H1 (cell line): ENCODE data around the gene NEK2. TPM values are rescaled to one million over a fixed set of nuclear protein-coding genes. Genes with fewer than 3 reads are reported as not detected.

ENCODE experiments used
- CTCF ChIA-PET: fragments of 300-600 bp; sonication (Branson Sonifier 250); formaldehyde crosslinking; loops from one replicate; lab custom pipeline; 2021; ENCODE audit not compliant: partially characterized antibody; lab: Charles Lee
- POLR2A ChIA-PET: fragments of 300-600 bp; sonication (Branson Sonifier 250); formaldehyde crosslinking; loops from one replicate; lab custom pipeline; 2021; ENCODE audit warnings: inconsistent platforms; ENCODE audit not compliant: partially characterized antibody; lab: Charles Lee
- DNase-seq, 2 experiments: peaks; one replicate each; pipeline versions ENCODE4 v3.0.0 to v3.0.0-alpha.2; 2010 to 2022; ENCODE audit warnings: low spot score in 2 of 2, low read depth in 1 of 2, mixed read lengths in 1 of 2
- FAIRE-seq: peaks from 2 replicates; lab custom pipeline; 2011; peaks lifted over from hg19 to GRCh38; lab: Jason Lieb, UNC
- H2AFZ ChIP-seq: 2 replicates; pipeline ENCODE4 v1.8.1; 2012; ENCODE audit warnings: low read length, inconsistent platforms
- H2AK5ac ChIP-seq: 2 replicates; pipeline ENCODE4 v1.6.1; 2013; ENCODE audit warnings: low read depth, low read length
- H2BK120ac ChIP-seq: replicated peaks from 2 replicates; pipeline ENCODE3; 2013; ENCODE audit warnings: low read depth, low read length, inconsistent platforms
- H2BK12ac ChIP-seq: 2 replicates; pipeline ENCODE4 v1.6.1; 2013; ENCODE audit warnings: low read depth, low read length
- H2BK15ac ChIP-seq: 2 replicates; pipeline ENCODE4 v1.6.1; 2013; ENCODE audit warnings: low read length
- H2BK20ac ChIP-seq: 2 replicates; pipeline ENCODE4 v1.6.1; 2013; ENCODE audit warnings: low read length
- H2BK5ac ChIP-seq: 2 replicates; pipeline ENCODE4 v1.6.1; 2013; ENCODE audit warnings: low read depth, low read length
- H3K14ac ChIP-seq: 2 replicates; pipeline ENCODE4 v1.6.1; 2013; ENCODE audit warnings: inconsistent platforms; ENCODE audit not compliant: insufficient read length
- H3K18ac ChIP-seq: 2 replicates; pipeline ENCODE4 v1.6.1; 2013; ENCODE audit warnings: low read length; ENCODE audit errors: extremely low read depth
- H3K23ac ChIP-seq: 2 replicates; pipeline ENCODE4 v1.6.1; 2013; ENCODE audit warnings: inconsistent platforms; ENCODE audit not compliant: insufficient read length
- H3K23me2 ChIP-seq: 2 replicates; pipeline ENCODE4 v1.6.1; 2013; ENCODE audit warnings: low read depth, low read length
- H3K27ac ChIP-seq: 2 replicates; pipeline ENCODE4 v1.6.1; 2011; ENCODE audit warnings: low read depth, low read length, inconsistent platforms
- H3K27me3 ChIP-seq, 4 experiments: replicated peaks in 1 of 4; 1 replicate in 1 of 4; 2 replicates in 3 of 4; pipeline versions ENCODE4 v1.6.1 to v1.8.1; 2011 to 2013; ENCODE audit warnings: low read length in 3 of 4, mild to moderate bottlenecking in 3 of 4, inconsistent platforms in 2 of 4, mixed read lengths in 2 of 4, moderate library complexity in 1 of 4; ENCODE audit not compliant: control insufficient read depth in 3 of 4, insufficient read depth in 3 of 4; ENCODE audit errors: extremely low read depth in 1 of 4
- H3K36me3 ChIP-seq, 4 experiments: 2 replicates each; pipeline versions ENCODE4 v1.6.1 to v1.8.1; 2011 to 2013; ENCODE audit warnings: mild to moderate bottlenecking in 4 of 4, low read length in 3 of 4, moderate library complexity in 2 of 4, control low read depth in 1 of 4, inconsistent platforms in 1 of 4; ENCODE audit not compliant: insufficient read depth in 4 of 4, control insufficient read depth in 2 of 4
- H3K4ac ChIP-seq: replicated peaks from 2 replicates; pipeline ENCODE3; 2013; ENCODE audit warnings: low read length, low read depth, mixed read lengths, inconsistent platforms; ENCODE audit not compliant: insufficient read length
- H3K4me1 ChIP-seq, 4 experiments: replicated peaks in 1 of 4; 1 replicate in 1 of 4; 2 replicates in 3 of 4; pipeline versions ENCODE4 v1.6.1 to v1.8.1; 2011 to 2013; ENCODE audit warnings: low read length in 3 of 4, inconsistent platforms in 2 of 4, mixed read lengths in 1 of 4; ENCODE audit not compliant: insufficient read depth in 4 of 4, control insufficient read depth in 3 of 4
- H3K4me2 ChIP-seq, 2 experiments: 2 replicates each; pipeline versions ENCODE4 v1.6.1 to v1.8.1; 2011 to 2013; ENCODE audit warnings: low read depth in 2 of 2, low read length in 2 of 2, control low read depth in 1 of 2, inconsistent platforms in 1 of 2, mild to moderate bottlenecking in 1 of 2; ENCODE audit not compliant: insufficient read depth in 1 of 2
- H3K4me3 ChIP-seq, 4 experiments: fragments of 200-600, 300-600 bp in 1 of 4; sonication (generic), shearing (Covaris generic), sonication (Bioruptor Twin) in 1 of 4; 2 replicates each; pipeline versions ENCODE4 v1.5.1 to v1.8.1; 2011 to 2016; ENCODE audit warnings: low read length in 4 of 4, low read depth in 3 of 4, control low read depth in 2 of 4, inconsistent platforms in 2 of 4, mild to moderate bottlenecking in 2 of 4, mixed read lengths in 1 of 4, moderate library complexity in 1 of 4; ENCODE audit not compliant: insufficient read depth in 2 of 4; ENCODE audit errors: extremely low read depth in 1 of 4
- H3K56ac ChIP-seq: replicated peaks from 2 replicates; pipeline ENCODE3; 2013; ENCODE audit warnings: low read depth, mild to moderate bottlenecking, mixed read lengths, low read length, inconsistent platforms; ENCODE audit not compliant: insufficient read length
- H3K79me1 ChIP-seq: 2 replicates; pipeline ENCODE4 v1.6.1; 2013; ENCODE audit warnings: low read depth, low read length, control low read depth
- H3K79me2 ChIP-seq, 2 experiments: 2 replicates each; pipeline versions ENCODE4 v1.6.1 to v1.8.1; 2012 to 2013; ENCODE audit warnings: low read length in 2 of 2, mild to moderate bottlenecking in 2 of 2, inconsistent platforms in 1 of 2; ENCODE audit not compliant: insufficient read depth in 2 of 2, control insufficient read depth in 1 of 2
- H3K9ac ChIP-seq, 4 experiments: replicated peaks in 1 of 4; 1 replicate in 1 of 4; 2 replicates in 3 of 4; pipeline versions ENCODE4 v1.6.1 to v1.8.1; 2011 to 2013; ENCODE audit warnings: low read depth in 3 of 4, low read length in 3 of 4, control low read depth in 2 of 4, mild to moderate bottlenecking in 2 of 4, moderate library complexity in 2 of 4, inconsistent platforms in 1 of 4; ENCODE audit errors: extremely low read depth in 1 of 4
- H3K9me3 ChIP-seq, 2 experiments: 2 replicates each; pipeline versions ENCODE4 v1.6.1 to v1.8.1; 2012 to 2013; ENCODE audit warnings: mild to moderate bottlenecking in 2 of 2, moderate library complexity in 2 of 2, control low read depth in 1 of 2, inconsistent platforms in 1 of 2, low read depth in 1 of 2, low read length in 1 of 2, mixed read lengths in 1 of 2; ENCODE audit not compliant: insufficient read depth in 2 of 2
- H4K20me1 ChIP-seq, 2 experiments: replicated peaks in 1 of 2; 2 replicates each; pipeline versions ENCODE3 to v1.8.1; 2011 to 2013; ENCODE audit warnings: inconsistent platforms in 2 of 2, low read length in 2 of 2, mild to moderate bottlenecking in 1 of 2; ENCODE audit not compliant: insufficient read depth in 2 of 2, control insufficient read depth in 1 of 2
- H4K5ac ChIP-seq: 2 replicates; pipeline ENCODE4 v1.6.1; 2013; ENCODE audit warnings: low read length, low read depth, mixed read lengths, inconsistent platforms; ENCODE audit not compliant: insufficient read length
- H4K8ac ChIP-seq: 2 replicates; pipeline ENCODE4 v1.8.0; 2013; ENCODE audit warnings: mild to moderate bottlenecking, moderate library complexity, low read length, inconsistent platforms; ENCODE audit not compliant: insufficient read depth; ENCODE audit errors: extremely low read depth
- H4K91ac ChIP-seq: replicated peaks from 2 replicates; pipeline ENCODE3; 2013; ENCODE audit warnings: low read length, mixed read lengths, inconsistent platforms; ENCODE audit not compliant: insufficient read length
- EZH2 ChIP-seq: fragments of 200-600 bp; sonication (generic); IDR thresholded peaks from 2 replicates; pipeline ENCODE4 v1.7.1; 2012; ENCODE audit warnings: low read depth, mild to moderate bottlenecking, moderate library complexity, low read length, inconsistent platforms; ENCODE audit not compliant: severe bottlenecking
- SIRT6 ChIP-seq: IDR thresholded peaks from one replicate; pipeline ENCODE4 v1.7.1; 2012; ENCODE audit warnings: low read length, inconsistent platforms
- WGBS, 2 experiments: shearing (Covaris generic) in 1 of 2; methylation state at CpG; one replicate each; pipeline versions ENCODE4 v1.1.6 to v1.1.7; 2013 to 2015; ENCODE audit warnings: low lambda C conversion rate in 2 of 2, mixed read lengths in 2 of 2, inconsistent platforms in 1 of 2, low coverage in 1 of 2, missing lambda C conversion rate in 1 of 2; ENCODE audit not compliant: insufficient replicate concordance in 2 of 2, insufficient coverage in 1 of 2, insufficient read length in 1 of 2; ENCODE audit errors: extremely low coverage in 1 of 2, missing lambda C conversion rate in 1 of 2; 5-methylcytosine and 5-hydroxymethylcytosine counted together
- polyA plus RNA-seq, 7 experiments: library from polyadenylated mRNA; depleted of rRNA in 3 of 7; stranded (reverse) in 5 of 7; unstranded in 2 of 7; fragments of >200 nt in 5 of 7; fragments of 200-250 nt in 2 of 7; gene quantifications; 1 replicate in 5 of 7; 2 replicates in 1 of 7; 4 replicates in 1 of 7; pipeline versions ENCODE4 v1.2.1 to v1.2.3, GENCODE V29; 2011 to 2013; ENCODE audit warnings: missing spikeins in 2 of 7, mixed read lengths in 2 of 7
- total RNA-seq: library from RNA; stranded (reverse); fragmentation: NEBNext Ultra II Directional; extraction: Animal tissue kit (Norgen Biotek cat#: 25700); gene quantifications from 2 replicates; pipeline ENCODE4 v1.2.1, GENCODE V29; 2021

NEK2 gene
- total and polyA plus RNA-seq, 2 of the 8 experiments (the other 6 are each of a cell fraction or from before 2014, with no cell fraction given), result 8.4 to 22.9 TPM

DNA sequence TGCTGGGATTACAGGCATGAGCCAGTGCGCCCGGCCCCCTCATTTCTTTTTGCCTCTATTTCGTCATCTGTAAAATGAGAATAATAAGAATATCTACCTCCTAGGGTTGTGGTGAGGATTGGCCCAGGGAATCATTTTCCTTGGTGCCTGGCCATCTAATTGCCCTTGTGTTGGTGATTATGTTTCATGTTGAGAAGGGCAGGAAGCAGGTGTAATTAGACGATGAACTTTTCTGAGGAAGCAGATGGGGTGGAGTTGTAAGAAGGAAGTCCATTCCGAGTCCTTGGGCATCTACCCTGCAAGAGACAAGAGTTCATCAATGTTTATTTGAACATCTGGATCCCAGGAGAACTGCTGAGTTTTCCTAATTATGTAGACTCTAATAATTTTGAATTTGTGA is 38.7 kb upstream of the NEK2 start:
- Histone ChIP-seq H2AFZ (no peak overlapping the region), H3K4me1 (no peaks in the 10 kb centered on the region), H3K4me2 (no peak overlapping the region), H3K23ac (no peak overlapping the region), H2BK20ac (no peak overlapping the region), H3K14ac (no peak overlapping the region), H3K9ac (no peak overlapping the region), H3K4ac (no peak overlapping the region), H3K27me3 (no peaks in the 10 kb centered on the region), H4K20me1 (no peaks in the 10 kb centered on the region), H4K8ac (no peak overlapping the region), H3K9me3 (no peaks in the 10 kb centered on the region), H2BK120ac (no peak overlapping the region), H3K4me3 (no peak overlapping the region), H3K18ac (no peak overlapping the region), H4K91ac (no peak overlapping the region), H2BK15ac (no peak overlapping the region), H3K27ac (no peak overlapping the region), H3K23me2 (no peaks in the 10 kb centered on the region), H4K5ac (no peak overlapping the region), H2BK12ac (no peak overlapping the region), H3K79me1 (no peaks in the 10 kb centered on the region), H3K79me2 (no peaks in the 10 kb centered on the region), H3K56ac (no peak overlapping the region), H3K36me3 (no peaks in the 10 kb centered on the region), H2BK5ac (no peak overlapping the region), H2AK5ac (no peak overlapping the region)
- CTCF ChIA-PET, result interaction anchor here (1.2 kb wide), 1 partner anchor 12 kb away, joined by 3 read pairs; no protein-coding TSS in a partner anchor
- POLR2A ChIA-PET, result no interaction called here
- DNase-seq (no peak), FAIRE-seq (no peak)
- 75% methylated on average over 5 of the region's 5 CpGs; no CpG with 5 or more reads in 1 of the 2 experiments for WGBS, 2 experiments
- TF ChIP-seq EZH2, result no peak
- no peak for TF ChIP-seq SIRT6
